HepG2 (cell line): Measurements from ENCODE around the gene CPEB3. TPM values are rescaled to one million over a fixed set of nuclear protein-coding genes. Genes with fewer than 3 reads are reported as not detected.
"Not testable (repeated sequence)": the region's sequence is repeated elsewhere in the genome, so short reads cannot be mapped to it uniquely, and the experiment has no call there.

Experiments used
- ATAC-seq: fragments of 200-7000 bp; cut with Tn5 transposase; 3 replicates; pipeline ENCODE4 v1.9.1; 2020; ENCODE audit warnings: mild to moderate bottlenecking, moderate library complexity
- BruUV-seq: library from RNA; stranded (reverse); fragments of 400-500 nt; replicated peaks from 2 replicates; lab custom pipeline; 2021; lab: Mats Ljungman, UMichigan
- CTCF ChIA-PET: fragments of 300-600 bp; formaldehyde crosslinking; extraction: SDS; loops from one replicate; lab custom pipeline; 2021; ENCODE audit warnings: low total read pairs, inconsistent platforms, low intra/inter-chr PET ratio; lab: Yijun Ruan, JAX
- POLR2A ChIA-PET: fragments of 350-600 bp; sonication (Branson Sonifier 250); formaldehyde crosslinking; loops from one replicate; lab custom pipeline; 2020; ENCODE audit warnings: antibody characterized with exemption, inconsistent platforms; lab: Yijun Ruan, JAX
- DNase-seq: peaks from one replicate; pipeline ENCODE4 v3.0.0-alpha.2; 2015; ENCODE audit warnings: low spot score
- FAIRE-seq: peaks from 3 replicates; lab custom pipeline; 2011; peaks lifted over from hg19 to GRCh38; lab: Jason Lieb, UNC
- H2AFZ ChIP-seq: one replicate; pipeline ENCODE4 v1.6.1; 2011; ENCODE audit warnings: low read length, inconsistent platforms
- H3K27ac ChIP-seq: fragments of 300-600 bp; 3 replicates; pipeline ENCODE4 v1.8.0; 2011; ENCODE audit warnings: mixed run types, mild to moderate bottlenecking, mixed read lengths, low read length, inconsistent platforms; ENCODE audit not compliant: insufficient read depth; ENCODE audit errors: extremely low read length
- H3K27me3 ChIP-seq, 2 experiments: fragments of 200-600 bp in 1 of 2; 2 replicates in 1 of 2; 3 replicates in 1 of 2; pipeline versions ENCODE4 v1.6.0 to v1.8.0; 2011; ENCODE audit warnings: low read length in 2 of 2, mild to moderate bottlenecking in 2 of 2, moderate library complexity in 2 of 2, inconsistent platforms in 1 of 2; ENCODE audit not compliant: insufficient read depth in 2 of 2, control insufficient read depth in 1 of 2
- H3K36me3 ChIP-seq, 2 experiments: fragments of 200-600 bp in 1 of 2; replicated peaks in 1 of 2; 2 replicates in 1 of 2; 3 replicates in 1 of 2; pipeline versions ENCODE4 v1.5.1 to v1.8.0; 2011; ENCODE audit warnings: low read length in 2 of 2, inconsistent platforms in 1 of 2; ENCODE audit not compliant: insufficient read depth in 2 of 2, control insufficient read depth in 1 of 2
- H3K4me1 ChIP-seq: 2 replicates; pipeline ENCODE4 v1.5.1; 2012; ENCODE audit warnings: low read length, inconsistent platforms; ENCODE audit not compliant: insufficient read depth
- H3K4me2 ChIP-seq: 2 replicates; pipeline ENCODE4 v1.6.0; 2011; ENCODE audit warnings: low read depth, low read length, inconsistent platforms
- H3K4me3 ChIP-seq, 3 experiments: fragments of 200-600 bp in 1 of 3; sonication (generic), shearing (Covaris generic) in 1 of 3; replicated peaks in 1 of 3; 2 replicates each; pipeline ENCODE4 v1.5.1; 2011 to 2016; ENCODE audit warnings: low read length in 3 of 3, inconsistent platforms in 2 of 3, low read depth in 2 of 3, mild to moderate bottlenecking in 2 of 3, control low read depth in 1 of 3, mixed read lengths in 1 of 3; ENCODE audit not compliant: insufficient read depth in 1 of 3
- H3K79me2 ChIP-seq: one replicate; pipeline ENCODE4 v1.6.1; 2011; ENCODE audit warnings: low read length, inconsistent platforms; ENCODE audit not compliant: insufficient read depth
- H3K9ac ChIP-seq: 2 replicates; pipeline ENCODE4 v1.6.0; 2011; ENCODE audit warnings: mild to moderate bottlenecking, low read depth, low read length, inconsistent platforms; ENCODE audit not compliant: insufficient read depth
- H3K9me3 ChIP-seq: 2 replicates; pipeline ENCODE4 v1.5.1; 2012; ENCODE audit warnings: mild to moderate bottlenecking, low read length
- H4K20me1 ChIP-seq: 2 replicates; pipeline ENCODE4 v1.6.0; 2011; ENCODE audit warnings: inconsistent platforms, mild to moderate bottlenecking, low read length, moderate library complexity; ENCODE audit not compliant: insufficient read depth
- ATF7 ChIP-seq, 2 experiments: fragments of 450-650 bp in 1 of 2; sonication (generic) in 1 of 2; formaldehyde crosslinking in 1 of 2; IDR thresholded peaks; 2 replicates each; pipeline versions ENCODE4 v1.4.0 to v1.6.1; 2016 to 2020; ENCODE audit warnings: antibody characterized with exemption in 1 of 2, mild to moderate bottlenecking in 1 of 2, missing genetic modification reagents in 1 of 2
- POLR2G ChIP-seq: fragments of 200-400 bp; formaldehyde crosslinking; IDR thresholded peaks from 2 replicates; pipeline ENCODE4 v1.6.1; 2018; ENCODE audit warnings: mild to moderate bottlenecking, low read depth, low read length, moderate library complexity
- TBX2 ChIP-seq: sonication (generic); formaldehyde crosslinking; IDR thresholded peaks from 2 replicates; pipeline ENCODE4 v1.5.0; 2020; ENCODE audit warnings: missing genetic modification reagents, mild to moderate bottlenecking, borderline replicate concordance
- TFDP1 ChIP-seq: IDR thresholded peaks from 2 replicates; pipeline ENCODE4 v1.6.1; 2016; ENCODE audit warnings: missing compliant biosample characterization, missing genetic modification reagents, borderline replicate concordance
- ZMAT5 ChIP-seq: sonication (generic); formaldehyde crosslinking; IDR thresholded peaks from 2 replicates; pipeline ENCODE4 v1.5.0; 2020; ENCODE audit warnings: mild to moderate bottlenecking, low read depth, missing genetic modification reagents, borderline replicate concordance
- WGBS: methylation state at CpG from one replicate; pipeline ENCODE4 v1.1.6; 2017; ENCODE audit warnings: low lambda C conversion rate; 5-methylcytosine and 5-hydroxymethylcytosine counted together
- in situ Hi-C: cut with HindIII; loops from 2 replicates; pipeline ENCODE4 v1.10.0; 2017; ENCODE audit warnings: low pct_unique_long_range_greater_than_20kb; ENCODE audit not compliant: extremely low pct_ligation_motif_present
- intact Hi-C: fragments of 100-400 bp; cut with micrococcal nuclease; formaldehyde crosslinking; loops from one replicate; pipeline ENCODE4 v1.10.0; 2022; ENCODE audit not compliant: unreplicated experiment
- polyA plus RNA-seq, 8 experiments: library from polyadenylated mRNA; depleted of rRNA in 3 of 8; stranded (reverse) in 7 of 8; unstranded in 1 of 8; fragments of >200 nt; fragmentation: Illumina TruSeq in 4 of 8; extraction: Trizol in 4 of 8; gene quantifications; 2 replicates each; pipeline versions ENCODE4 v1.2.1 to v1.2.3, GENCODE V29; 2011 to 2016; ENCODE audit warnings: low read depth in 4 of 8, missing spikeins in 1 of 8, mixed read lengths in 1 of 8; ENCODE audit not compliant: insufficient read depth in 1 of 8
- total RNA-seq, 5 experiments: library from RNA; depleted of rRNA; stranded (reverse); fragments of >200 nt; fragmentation: Illumina TruSeq; extraction: Trizol; gene quantifications; 2 replicates each; pipeline ENCODE4 v1.2.3, GENCODE V29; 2016; ENCODE audit warnings: low read depth in 1 of 5
- TF ChIP-seq, protein P1 (sequence below): sonication (generic); formaldehyde crosslinking; IDR thresholded peaks from 2 replicates; pipeline ENCODE4 v1.4.0; 2020; ENCODE audit warnings: missing genetic modification reagents
- TF ChIP-seq, protein P2 (sequence below): sonication (generic); formaldehyde crosslinking; IDR thresholded peaks from 2 replicates; pipeline ENCODE4 v1.4.0; 2020; ENCODE audit warnings: mild to moderate bottlenecking, missing genetic modification reagents, borderline replicate concordance

CPEB3 gene
- total and polyA plus RNA-seq, 2 of the 13 experiments (the other 11 are each of a cell fraction or from before 2014, with no cell fraction given) = 0.66 to 0.70 TPM

GRCh38 chr10:92134049-92134448 lies 156.8 kb downstream of the CPEB3 start:
- H3K36me3 ChIP-seq; ATAC-seq; FAIRE-seq; H3K27me3 ChIP-seq; H2AFZ ChIP-seq; DNase-seq; H3K79me2 ChIP-seq; CTCF ChIA-PET; in situ Hi-C loops; H3K9me3 ChIP-seq; BruUV-seq; H3K4me2 ChIP-seq; H3K4me3 ChIP-seq; H3K9ac ChIP-seq; POLR2A ChIA-PET; H3K27ac ChIP-seq; H4K20me1 ChIP-seq; intact Hi-C loops; TF ChIP-seq ATF7 (CRISPR knock-in tag; IDR thresholded peaks at IDR 0.05): not testable (repeated sequence)
- peaks cover 23% of the 10 kb centered on the region for H3K4me1 ChIP-seq
- peak; percentile 58 for TF ChIP-seq ATF7 (IDR thresholded peaks at IDR 0.05)
- WGBS = 86% methylated on average over 1 of the region's 1 CpG

GRCh38 chr10:92131275-92131820 lies 159.5 kb downstream of the CPEB3 start:
- POLR2A ChIA-PET = no interaction called here
- TF ChIP-seq TFDP1 (CRISPR knock-in tag) (no peak), TBX2 (no peak), POLR2G (no peak), ZMAT5 (no peak)
- TF ChIP-seq, protein P1, sequence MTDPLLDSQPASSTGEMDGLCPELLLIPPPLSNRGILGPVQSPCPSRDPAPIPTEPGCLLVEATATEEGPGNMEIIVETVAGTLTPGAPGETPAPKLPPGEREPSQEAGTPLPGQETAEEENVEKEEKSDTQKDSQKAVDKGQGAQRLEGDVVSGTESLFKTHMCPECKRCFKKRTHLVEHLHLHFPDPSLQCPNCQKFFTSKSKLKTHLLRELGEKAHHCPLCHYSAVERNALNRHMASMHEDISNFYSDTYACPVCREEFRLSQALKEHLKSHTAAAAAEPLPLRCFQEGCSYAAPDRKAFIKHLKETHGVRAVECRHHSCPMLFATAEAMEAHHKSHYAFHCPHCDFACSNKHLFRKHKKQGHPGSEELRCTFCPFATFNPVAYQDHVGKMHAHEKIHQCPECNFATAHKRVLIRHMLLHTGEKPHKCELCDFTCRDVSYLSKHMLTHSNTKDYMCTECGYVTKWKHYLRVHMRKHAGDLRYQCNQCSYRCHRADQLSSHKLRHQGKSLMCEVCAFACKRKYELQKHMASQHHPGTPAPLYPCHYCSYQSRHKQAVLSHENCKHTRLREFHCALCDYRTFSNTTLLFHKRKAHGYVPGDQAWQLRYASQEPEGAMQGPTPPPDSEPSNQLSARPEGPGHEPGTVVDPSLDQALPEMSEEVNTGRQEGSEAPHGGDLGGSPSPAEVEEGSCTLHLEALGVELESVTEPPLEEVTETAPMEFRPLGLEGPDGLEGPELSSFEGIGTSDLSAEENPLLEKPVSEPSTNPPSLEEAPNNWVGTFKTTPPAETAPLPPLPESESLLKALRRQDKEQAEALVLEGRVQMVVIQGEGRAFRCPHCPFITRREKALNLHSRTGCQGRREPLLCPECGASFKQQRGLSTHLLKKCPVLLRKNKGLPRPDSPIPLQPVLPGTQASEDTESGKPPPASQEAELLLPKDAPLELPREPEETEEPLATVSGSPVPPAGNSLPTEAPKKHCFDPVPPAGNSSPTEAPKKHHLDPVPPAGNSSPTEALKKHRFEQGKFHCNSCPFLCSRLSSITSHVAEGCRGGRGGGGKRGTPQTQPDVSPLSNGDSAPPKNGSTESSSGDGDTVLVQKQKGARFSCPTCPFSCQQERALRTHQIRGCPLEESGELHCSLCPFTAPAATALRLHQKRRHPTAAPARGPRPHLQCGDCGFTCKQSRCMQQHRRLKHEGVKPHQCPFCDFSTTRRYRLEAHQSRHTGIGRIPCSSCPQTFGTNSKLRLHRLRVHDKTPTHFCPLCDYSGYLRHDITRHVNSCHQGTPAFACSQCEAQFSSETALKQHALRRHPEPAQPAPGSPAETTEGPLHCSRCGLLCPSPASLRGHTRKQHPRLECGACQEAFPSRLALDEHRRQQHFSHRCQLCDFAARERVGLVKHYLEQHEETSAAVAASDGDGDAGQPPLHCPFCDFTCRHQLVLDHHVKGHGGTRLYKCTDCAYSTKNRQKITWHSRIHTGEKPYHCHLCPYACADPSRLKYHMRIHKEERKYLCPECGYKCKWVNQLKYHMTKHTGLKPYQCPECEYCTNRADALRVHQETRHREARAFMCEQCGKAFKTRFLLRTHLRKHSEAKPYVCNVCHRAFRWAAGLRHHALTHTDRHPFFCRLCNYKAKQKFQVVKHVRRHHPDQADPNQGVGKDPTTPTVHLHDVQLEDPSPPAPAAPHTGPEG (CRISPR knock-in tag) = no peak
- TF ChIP-seq, protein P2, sequence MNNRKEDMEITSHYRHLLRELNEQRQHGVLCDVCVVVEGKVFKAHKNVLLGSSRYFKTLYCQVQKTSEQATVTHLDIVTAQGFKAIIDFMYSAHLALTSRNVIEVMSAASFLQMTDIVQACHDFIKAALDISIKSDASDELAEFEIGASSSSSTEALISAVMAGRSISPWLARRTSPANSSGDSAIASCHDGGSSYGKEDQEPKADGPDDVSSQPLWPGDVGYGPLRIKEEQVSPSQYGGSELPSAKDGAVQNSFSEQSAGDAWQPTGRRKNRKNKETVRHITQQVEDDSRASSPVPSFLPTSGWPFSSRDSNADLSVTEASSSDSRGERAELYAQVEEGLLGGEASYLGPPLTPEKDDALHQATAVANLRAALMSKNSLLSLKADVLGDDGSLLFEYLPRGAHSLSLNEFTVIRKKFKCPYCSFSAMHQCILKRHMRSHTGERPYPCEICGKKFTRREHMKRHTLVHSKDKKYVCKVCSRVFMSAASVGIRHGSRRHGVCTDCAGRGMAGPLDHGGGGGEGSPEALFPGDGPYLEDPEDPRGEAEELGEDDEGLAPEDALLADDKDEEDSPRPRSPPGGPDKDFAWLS (CRISPR knock-in tag) = no peak

More at GRCh38 chr10:92131275-92131820, 159.5 kb downstream of the CPEB3 start:
- H2AFZ ChIP-seq = no peak overlapping the region
- no peaks in the 10 kb centered on the region for H4K20me1 ChIP-seq
- H3K4me2 ChIP-seq = no peak overlapping the region
- ATAC-seq = no peak
- no peaks in the 10 kb centered on the region for H3K9me3 ChIP-seq
- intact Hi-C loops = no loop called here
- in situ Hi-C loops = no loop called here
- DNase-seq = no peak
- no peak for FAIRE-seq
- H3K27ac ChIP-seq = no peak overlapping the region
- BruUV-seq = no TSS peak
- WGBS = 94% methylated on average over 5 of the region's 5 CpGs
- no peak overlapping the region for H3K4me3 ChIP-seq
- H3K9ac ChIP-seq = no peak overlapping the region
- no peaks in the 10 kb centered on the region for H3K79me2 ChIP-seq
- CTCF ChIA-PET = no interaction called here
- peaks cover 28% of the 10 kb centered on the region for H3K4me1 ChIP-seq
- H3K27me3 ChIP-seq = no peaks in the 10 kb centered on the region
- no peaks in the 10 kb centered on the region for H3K36me3 ChIP-seq
